Ishikawa (cell line): ENCODE measurements around the gene PLAA.

Experiments
- CREB1 ChIP-seq: IDR thresholded peaks from 2 replicates; pipeline ENCODE4 v1.6.1; 2012; ENCODE audit warnings: low read depth
- TAF1 ChIP-seq: IDR thresholded peaks from 2 replicates; pipeline ENCODE4 v1.6.1; 2012; ENCODE audit warnings: low read depth, mild to moderate bottlenecking
- TEAD4 ChIP-seq: IDR thresholded peaks from 2 replicates; pipeline ENCODE4 v1.6.1; 2012
- TF ChIP-seq, protein P1 (sequence below): IDR thresholded peaks from 2 replicates; pipeline ENCODE4 v1.6.1; 2012; ENCODE audit warnings: low read depth, mild to moderate bottlenecking
- TF ChIP-seq, protein P2 (sequence below): IDR thresholded peaks from 2 replicates; pipeline ENCODE4 v1.6.1; 2012
- TF ChIP-seq, protein P3 (sequence below): IDR thresholded peaks from 2 replicates; pipeline ENCODE4 v1.6.1; 2012

DNA sequence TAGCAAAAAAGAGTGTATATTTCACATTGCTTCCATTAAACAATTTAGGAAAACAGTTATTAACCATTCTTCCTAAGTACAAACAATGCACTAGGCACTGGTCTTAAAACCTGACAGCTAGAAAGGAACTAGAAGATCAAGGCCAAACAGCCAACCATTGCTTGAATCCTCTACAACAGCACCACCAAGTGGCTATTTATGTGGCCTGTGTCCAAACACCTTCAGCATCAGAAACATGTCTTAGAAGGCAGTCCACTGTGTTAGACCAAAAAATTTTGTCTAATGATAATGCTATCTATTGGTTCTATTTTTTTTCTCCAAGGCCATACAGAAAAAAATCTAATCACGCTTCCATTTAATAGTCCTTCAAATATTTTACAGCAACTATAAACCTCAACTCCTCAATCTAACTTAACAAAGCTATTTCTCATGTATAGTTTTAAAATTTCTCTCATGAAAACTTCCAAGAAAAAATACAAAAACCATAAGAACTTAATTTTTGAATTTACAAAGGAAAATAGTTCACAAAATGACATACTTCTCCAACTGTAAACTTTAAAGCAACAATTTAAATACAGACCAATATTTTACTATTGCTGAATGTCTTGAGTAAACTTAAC, 90.5 kb downstream of the PLAA start:
- TF ChIP-seq, protein P1, sequence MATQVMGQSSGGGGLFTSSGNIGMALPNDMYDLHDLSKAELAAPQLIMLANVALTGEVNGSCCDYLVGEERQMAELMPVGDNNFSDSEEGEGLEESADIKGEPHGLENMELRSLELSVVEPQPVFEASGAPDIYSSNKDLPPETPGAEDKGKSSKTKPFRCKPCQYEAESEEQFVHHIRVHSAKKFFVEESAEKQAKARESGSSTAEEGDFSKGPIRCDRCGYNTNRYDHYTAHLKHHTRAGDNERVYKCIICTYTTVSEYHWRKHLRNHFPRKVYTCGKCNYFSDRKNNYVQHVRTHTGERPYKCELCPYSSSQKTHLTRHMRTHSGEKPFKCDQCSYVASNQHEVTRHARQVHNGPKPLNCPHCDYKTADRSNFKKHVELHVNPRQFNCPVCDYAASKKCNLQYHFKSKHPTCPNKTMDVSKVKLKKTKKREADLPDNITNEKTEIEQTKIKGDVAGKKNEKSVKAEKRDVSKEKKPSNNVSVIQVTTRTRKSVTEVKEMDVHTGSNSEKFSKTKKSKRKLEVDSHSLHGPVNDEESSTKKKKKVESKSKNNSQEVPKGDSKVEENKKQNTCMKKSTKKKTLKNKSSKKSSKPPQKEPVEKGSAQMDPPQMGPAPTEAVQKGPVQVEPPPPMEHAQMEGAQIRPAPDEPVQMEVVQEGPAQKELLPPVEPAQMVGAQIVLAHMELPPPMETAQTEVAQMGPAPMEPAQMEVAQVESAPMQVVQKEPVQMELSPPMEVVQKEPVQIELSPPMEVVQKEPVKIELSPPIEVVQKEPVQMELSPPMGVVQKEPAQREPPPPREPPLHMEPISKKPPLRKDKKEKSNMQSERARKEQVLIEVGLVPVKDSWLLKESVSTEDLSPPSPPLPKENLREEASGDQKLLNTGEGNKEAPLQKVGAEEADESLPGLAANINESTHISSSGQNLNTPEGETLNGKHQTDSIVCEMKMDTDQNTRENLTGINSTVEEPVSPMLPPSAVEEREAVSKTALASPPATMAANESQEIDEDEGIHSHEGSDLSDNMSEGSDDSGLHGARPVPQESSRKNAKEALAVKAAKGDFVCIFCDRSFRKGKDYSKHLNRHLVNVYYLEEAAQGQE = no peak
- TF ChIP-seq, protein P2, sequence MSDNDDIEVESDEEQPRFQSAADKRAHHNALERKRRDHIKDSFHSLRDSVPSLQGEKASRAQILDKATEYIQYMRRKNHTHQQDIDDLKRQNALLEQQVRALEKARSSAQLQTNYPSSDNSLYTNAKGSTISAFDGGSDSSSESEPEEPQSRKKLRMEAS = no peak
- TF ChIP-seq CREB1 (no peak), TAF1 (no peak), TEAD4 (no peak)
- TF ChIP-seq, protein P3, sequence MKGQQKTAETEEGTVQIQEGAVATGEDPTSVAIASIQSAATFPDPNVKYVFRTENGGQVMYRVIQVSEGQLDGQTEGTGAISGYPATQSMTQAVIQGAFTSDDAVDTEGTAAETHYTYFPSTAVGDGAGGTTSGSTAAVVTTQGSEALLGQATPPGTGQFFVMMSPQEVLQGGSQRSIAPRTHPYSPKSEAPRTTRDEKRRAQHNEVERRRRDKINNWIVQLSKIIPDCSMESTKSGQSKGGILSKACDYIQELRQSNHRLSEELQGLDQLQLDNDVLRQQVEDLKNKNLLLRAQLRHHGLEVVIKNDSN = no peak
